Coronary artery (tissue), 2 donors: ENCODE data around the gene FAM168A.

Source experiments
- DNase-seq: peaks from one replicate; pipeline ENCODE4 v3.0.0-alpha.2; 2017; ENCODE audit warnings: low spot score
- H3K27ac ChIP-seq, 2 donors: fragments of 200-600 bp; sonication (generic); one replicate each; pipeline ENCODE4 v1.5.1; 2016 to 2019
- H3K4me3 ChIP-seq: fragments of 200-600 bp; sonication (generic); 2 replicates; pipeline ENCODE4 v1.5.1; 2016; ENCODE audit warnings: mild to moderate bottlenecking, moderate library complexity
- CTCF ChIP-seq: fragments of 200-600 bp; sonication (generic); IDR thresholded peaks from one replicate; pipeline ENCODE4 v1.5.1; 2019; ENCODE audit warnings: antibody characterized with exemption

Gene FAM168A

GRCh38 chr11:73355109-73355508 is 242.8 kb downstream of the FAM168A start:
- DNase-seq: no peak
- Histone ChIP-seq H3K4me3 (no peak overlapping the region), H3K27ac (no peak overlapping the region)
- TF ChIP-seq CTCF: no peak

GRCh38 chr11:73353422-73353821 is 244.5 kb downstream of the FAM168A start:
- TF ChIP-seq CTCF: no peak
- DNase-seq: no peak
- H3K27ac ChIP-seq: peak overlapping the region in 1 of 2 donors; percentile 25
- H3K4me3 ChIP-seq: no peak overlapping the region

- Histone ChIP-seq H3K4me3 (no peak overlapping the region), H3K27ac (peak overlapping the region; percentile 7 to 12)
- peak; percentile 87 for TF ChIP-seq CTCF
- DNase-seq: no peak
Measured at GRCh38 chr11:73350908-73351636, 246.8 kb downstream of the FAM168A start.
